Mesenchymal stem cell (in vitro differentiated cells and primary cell): ENCODE results near the gene NLRP8.

ENCODE experiments used
- DNase-seq: peaks from one replicate; pipeline ENCODE4 v3.0.0-alpha.2; 2013
- H2AFZ ChIP-seq: one replicate; pipeline ENCODE4 v1.6.1; 2013; ENCODE audit warnings: low read depth, mild to moderate bottlenecking, control low read depth, inconsistent platforms, low read length, moderate library complexity
- H2AK5ac ChIP-seq: 2 replicates; pipeline ENCODE4 v1.6.1; 2013; ENCODE audit warnings: low read length, moderate library complexity, mild to moderate bottlenecking, inconsistent platforms; ENCODE audit not compliant: severe bottlenecking
- H2BK120ac ChIP-seq: one replicate; pipeline ENCODE4 v1.6.1; 2013; ENCODE audit warnings: low read depth, mild to moderate bottlenecking, inconsistent platforms, low read length, moderate library complexity
- H2BK12ac ChIP-seq, 2 experiments: one replicate each; pipeline ENCODE4 v1.6.1; 2013; ENCODE audit warnings: inconsistent platforms in 2 of 2, low read length in 2 of 2, mild to moderate bottlenecking in 2 of 2, moderate library complexity in 2 of 2, control low read depth in 1 of 2
- H2BK15ac ChIP-seq: one replicate; pipeline ENCODE4 v1.6.1; 2013; ENCODE audit warnings: mild to moderate bottlenecking, low read depth, inconsistent platforms; ENCODE audit not compliant: poor library complexity, severe bottlenecking
- H2BK5ac ChIP-seq: 2 replicates; pipeline ENCODE4 v1.6.1; 2013; ENCODE audit warnings: low read depth, mild to moderate bottlenecking, low read length, control low read depth, inconsistent platforms; ENCODE audit not compliant: poor library complexity, severe bottlenecking
- H3K14ac ChIP-seq, 2 experiments: one replicate each; pipeline ENCODE4 v1.6.1; 2013; ENCODE audit warnings: inconsistent platforms in 2 of 2, low read length in 2 of 2, control low read depth in 1 of 2, mild to moderate bottlenecking in 1 of 2, moderate library complexity in 1 of 2
- H3K18ac ChIP-seq, 2 experiments: one replicate each; pipeline ENCODE4 v1.6.1; 2013; ENCODE audit warnings: inconsistent platforms in 2 of 2, low read length in 2 of 2, control low read depth in 1 of 2, low read depth in 1 of 2, mild to moderate bottlenecking in 1 of 2
- H3K23ac ChIP-seq, 2 experiments: one replicate each; pipeline ENCODE4 v1.6.1; 2013; ENCODE audit warnings: inconsistent platforms in 2 of 2, low read length in 2 of 2, mild to moderate bottlenecking in 2 of 2, moderate library complexity in 2 of 2, control low read depth in 1 of 2
- H3K27ac ChIP-seq: 2 replicates; pipeline ENCODE4 v1.5.1; 2013; ENCODE audit warnings: mild to moderate bottlenecking, moderate library complexity, low read length, control low read depth, inconsistent platforms; ENCODE audit not compliant: poor library complexity, severe bottlenecking
- H3K27me3 ChIP-seq, 2 experiments: 2 replicates each; pipeline versions ENCODE4 v1.6.1 to v1.7.0; 2013; ENCODE audit warnings: low read length in 2 of 2, mild to moderate bottlenecking in 2 of 2, moderate library complexity in 2 of 2, control low read depth in 1 of 2, inconsistent platforms in 1 of 2; ENCODE audit not compliant: control insufficient read depth in 1 of 2, insufficient read depth in 1 of 2
- H3K36me3 ChIP-seq, 2 experiments: 2 replicates each; pipeline versions ENCODE4 v1.6.1 to v1.7.0; 2013; ENCODE audit warnings: low read length in 2 of 2, control low read depth in 1 of 2, inconsistent platforms in 1 of 2, low read depth in 1 of 2, mild to moderate bottlenecking in 1 of 2; ENCODE audit not compliant: insufficient read depth in 2 of 2, control insufficient read depth in 1 of 2
- H3K4ac ChIP-seq, 2 experiments: one replicate each; pipeline ENCODE4 v1.6.1; 2013; ENCODE audit warnings: inconsistent platforms in 2 of 2, low read length in 2 of 2, mild to moderate bottlenecking in 2 of 2, moderate library complexity in 2 of 2, control low read depth in 1 of 2, low read depth in 1 of 2
- H3K4me1 ChIP-seq: 2 replicates; pipeline ENCODE4 v1.6.1; 2013; ENCODE audit warnings: low read depth, low read length, control low read depth; ENCODE audit not compliant: control insufficient read depth, insufficient read depth
- H3K4me2 ChIP-seq: 2 replicates; pipeline ENCODE4 v1.6.1; 2013; ENCODE audit warnings: low read length, mild to moderate bottlenecking, inconsistent platforms; ENCODE audit not compliant: poor library complexity, severe bottlenecking
- H3K4me3 ChIP-seq, 2 experiments: 2 replicates each; pipeline versions ENCODE4 v1.5.1 to v1.7.0; 2013; ENCODE audit warnings: low read length in 2 of 2, mild to moderate bottlenecking in 2 of 2, control low read depth in 1 of 2, low read depth in 1 of 2; ENCODE audit not compliant: insufficient read depth in 1 of 2
- H3K79me1 ChIP-seq: replicated peaks from 2 replicates; pipeline ENCODE4 v1.6.1; 2013; ENCODE audit warnings: mild to moderate bottlenecking, control low read depth, low read length, inconsistent platforms; ENCODE audit not compliant: poor library complexity, severe bottlenecking
- H3K9ac ChIP-seq: 2 replicates; pipeline ENCODE4 v1.7.0; 2013; ENCODE audit warnings: mild to moderate bottlenecking, low read length, moderate library complexity
- H3K9me3 ChIP-seq: 2 replicates; pipeline ENCODE4 v1.7.0; 2013; ENCODE audit warnings: mild to moderate bottlenecking, low read length; ENCODE audit not compliant: control insufficient read depth
- H4K8ac ChIP-seq: one replicate; pipeline ENCODE4 v1.6.1; 2013; ENCODE audit warnings: inconsistent platforms, mild to moderate bottlenecking, low read length, moderate library complexity
- H4K91ac ChIP-seq: one replicate; pipeline ENCODE4 v1.6.1; 2013; ENCODE audit warnings: mild to moderate bottlenecking, low read length, inconsistent platforms
- WGBS: methylation state at CpG from one replicate; pipeline ENCODE4 v1.1.7; 2013; ENCODE audit warnings: mixed read lengths; 5-methylcytosine and 5-hydroxymethylcytosine counted together

The NLRP8 gene

GRCh38 chr19:55985254-55985653, 37.6 kb downstream of the NLRP8 start:
- Histone ChIP-seq H3K4ac (no peak overlapping the region), H2BK120ac (no peak overlapping the region), H3K9ac (no peak overlapping the region), H3K4me3 (no peak overlapping the region), H3K4me2 (no peak overlapping the region), H2BK12ac (no peak overlapping the region), H3K9me3 (peaks cover 9% of the 10 kb centered on the region), H3K4me1 (no peaks in the 10 kb centered on the region), H2BK15ac (no peak overlapping the region), H3K79me1 (no peaks in the 10 kb centered on the region), H3K18ac (no peak overlapping the region), H2AK5ac (no peak overlapping the region), H3K36me3 (no peaks in the 10 kb centered on the region), H2BK5ac (no peak overlapping the region), H2AFZ (no peak overlapping the region), H3K27me3 (no peaks in the 10 kb centered on the region), H4K8ac (no peak overlapping the region), H4K91ac (no peak overlapping the region), H3K14ac (no peak overlapping the region), H3K27ac (no peak overlapping the region), H3K23ac (no peak overlapping the region)
- DNase-seq: no peak
- no CpG with 5 or more reads among the region's 1 CpG for WGBS

- Histone ChIP-seq H3K79me1 (no peaks in the 10 kb centered on the region), H3K23ac (no peak within 1 kb of the TSS), H4K91ac (no peak within 1 kb of the TSS), H3K9ac (no peak within 1 kb of the TSS), H2AFZ (no peak within 1 kb of the TSS), H3K27me3 (no peaks in the 10 kb centered on the region), H3K4me1 (no peaks in the 10 kb centered on the region), H3K14ac (no peak within 1 kb of the TSS), H2BK12ac (no peak within 1 kb of the TSS), H3K4me3 (peak within 1 kb of the TSS in 1 of 2 experiments; percentile 18), H3K18ac (no peak within 1 kb of the TSS), H3K4ac (no peak within 1 kb of the TSS), H2BK120ac (no peak within 1 kb of the TSS), H4K8ac (peak within 1 kb of the TSS; percentile 37), H3K9me3 (peaks cover 4% of the 10 kb centered on the region), H2AK5ac (no peak within 1 kb of the TSS), H3K4me2 (no peak within 1 kb of the TSS), H2BK5ac (no peak within 1 kb of the TSS), H3K36me3 (no peaks in the 10 kb centered on the region), H3K27ac (no peak within 1 kb of the TSS), H2BK15ac (no peak within 1 kb of the TSS)
- WGBS: 69% methylated on average over 7 of the region's 10 CpGs
- DNase-seq: no peak
Observed at GRCh38 chr19:55986487-55986886, 38.9 kb downstream of the NLRP8 start, which contains the start of gene NLRP5. Gene NLRP5, plus strand, starts transcription at chr19:55986775.

GRCh38 chr19:55990831-55991230, 43.2 kb downstream of the NLRP8 start:
- DNase-seq: no peak
- no peak overlapping the region for H3K23ac ChIP-seq
- no peaks in the 10 kb centered on the region for H3K27me3 ChIP-seq
- no peak overlapping the region for H2BK120ac ChIP-seq
- H3K4me1 ChIP-seq: no peaks in the 10 kb centered on the region
- H3K18ac ChIP-seq: no peak overlapping the region
- H3K4ac ChIP-seq: no peak overlapping the region
- no peak overlapping the region for H2AK5ac ChIP-seq
- H2BK12ac ChIP-seq: no peak overlapping the region
- no peak overlapping the region for H3K9ac ChIP-seq
- H3K14ac ChIP-seq: no peak overlapping the region
- peaks cover 12% of the 10 kb centered on the region for H3K9me3 ChIP-seq
- no peak overlapping the region for H4K8ac ChIP-seq
- H2BK5ac ChIP-seq: no peak overlapping the region
- no peak overlapping the region for H2AFZ ChIP-seq
- no peaks in the 10 kb centered on the region for H3K36me3 ChIP-seq
- no peak overlapping the region for H2BK15ac ChIP-seq
- no peak overlapping the region for H3K4me3 ChIP-seq
- no peaks in the 10 kb centered on the region for H3K79me1 ChIP-seq
- no peak overlapping the region for H3K27ac ChIP-seq
- H3K4me2 ChIP-seq: no peak overlapping the region
- H4K91ac ChIP-seq: no peak overlapping the region
- WGBS: 60% methylated on average over 3 of the region's 5 CpGs

- H3K79me1 ChIP-seq: no peaks in the 10 kb centered on the region
- H3K4me2 ChIP-seq: no peak overlapping the region
- H4K8ac ChIP-seq: no peak overlapping the region
Observed at GRCh38 chr19:55993492-55993891, 45.9 kb downstream of the NLRP8 start.

More at GRCh38 chr19:55993492-55993891, 45.9 kb downstream of the NLRP8 start:
- no peak overlapping the region for H2BK12ac ChIP-seq
- no peak overlapping the region for H3K23ac ChIP-seq
- peaks cover 8% of the 10 kb centered on the region for H3K9me3 ChIP-seq
- no peak overlapping the region for H2BK15ac ChIP-seq
- no peak overlapping the region for H3K27ac ChIP-seq
- H2BK120ac ChIP-seq: no peak overlapping the region
- H2BK5ac ChIP-seq: no peak overlapping the region
- H3K14ac ChIP-seq: no peak overlapping the region
- H3K4ac ChIP-seq: no peak overlapping the region
- H3K27me3 ChIP-seq: no peaks in the 10 kb centered on the region
- H2AFZ ChIP-seq: no peak overlapping the region
- H3K4me1 ChIP-seq: no peaks in the 10 kb centered on the region
- no peak for DNase-seq
- no peak overlapping the region for H4K91ac ChIP-seq
- WGBS: 10% methylated on average over 1 of the region's 1 CpG
- H3K18ac ChIP-seq: no peak overlapping the region
- no peak overlapping the region for H2AK5ac ChIP-seq
- H3K9ac ChIP-seq: no peak overlapping the region
- H3K36me3 ChIP-seq: no peaks in the 10 kb centered on the region
- H3K4me3 ChIP-seq: no peak overlapping the region
